HG03558 (cell line): ENCODE measurements around the gene CPLX4.

Experiments used
- ATAC-seq: cut with Tn5 transposase; IDR thresholded peaks from one replicate; pipeline ENCODE4 v1.9.1; 2021; ENCODE audit warnings: moderate number of reproducible peaks; ENCODE audit not compliant: unreplicated experiment; ENCODE audit errors: extremely low read depth

CPLX4 gene

DNA sequence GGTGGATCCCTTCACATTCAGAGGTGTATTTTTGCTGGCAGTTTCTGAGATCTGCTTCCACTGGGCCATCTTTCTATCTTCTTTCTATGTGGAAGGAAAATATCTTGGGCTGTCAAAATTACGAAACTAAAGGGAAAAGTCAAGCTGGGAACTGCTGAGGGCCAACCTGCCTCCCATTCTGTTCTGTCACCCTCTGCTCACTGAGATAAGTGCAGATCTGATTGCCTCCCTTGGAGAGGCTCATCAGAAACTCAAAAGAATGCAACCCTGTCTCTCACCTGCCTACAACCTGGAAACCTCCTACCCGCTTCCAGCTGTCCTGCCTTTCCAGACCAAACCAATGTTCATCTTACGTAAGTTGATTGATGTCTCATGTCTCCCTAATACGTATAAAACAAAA is 71.7 kb downstream of the CPLX4 start:
- no peak for ATAC-seq
